ENCODE measurements around the gene TM4SF4.

The TM4SF4 gene

GRCh38 chr3:149490260-149490971 lies 15.9 kb downstream of the TM4SF4 start:
- Histone ChIP-seq H3K4me1 (ENCODE audit: low read depth, poor library complexity, severe bottlenecking) (no peaks in the 10 kb centered on the region), H3K36me3 (ENCODE audit: insufficient read depth) (no peaks in the 10 kb centered on the region), H3K9ac (no peak overlapping the region), H2AFZ (ENCODE audit: low read depth) (no peak overlapping the region), H4K20me1 (ENCODE audit: insufficient read depth) (no peaks in the 10 kb centered on the region), H3K27me3 (ENCODE audit: insufficient read depth, low read depth) (no peaks in the 10 kb centered on the region), H3K27ac (no peak overlapping the region), H3K79me2 (ENCODE audit: insufficient read depth, low read depth) (no peaks in the 10 kb centered on the region), H3K4me2 (no peak overlapping the region), H3K4me3 (IDR thresholded peaks at IDR 0.05; ENCODE audit: insufficient read depth, low read depth, low read length) (no peak overlapping the region)
- TF ChIP-seq CTCF (conservative IDR thresholded peaks at IDR 0.05; ENCODE audit: low read depth, low read length), result no peak

GRCh38 chr3:149493315-149494021 lies 19.0 kb downstream of the TM4SF4 start:
- H2AFZ ChIP-seq (ENCODE audit: low read depth), result no peak overlapping the region
- no peaks in the 10 kb centered on the region for H3K4me1 ChIP-seq (ENCODE audit: low read depth, poor library complexity, severe bottlenecking)
- H3K9ac ChIP-seq, result no peak overlapping the region
- H3K4me2 ChIP-seq, result no peak overlapping the region
- no peaks in the 10 kb centered on the region for H3K79me2 ChIP-seq (ENCODE audit: insufficient read depth, low read depth)
- H4K20me1 ChIP-seq (ENCODE audit: insufficient read depth), result no peaks in the 10 kb centered on the region
- H3K4me3 ChIP-seq (IDR thresholded peaks at IDR 0.05; ENCODE audit: insufficient read depth, low read depth, low read length), result no peak overlapping the region
- H3K36me3 ChIP-seq (ENCODE audit: insufficient read depth), result no peaks in the 10 kb centered on the region
- no peak for TF ChIP-seq CTCF (conservative IDR thresholded peaks at IDR 0.05; ENCODE audit: low read depth, low read length)
- H3K27ac ChIP-seq, result no peak overlapping the region
- H3K27me3 ChIP-seq (ENCODE audit: insufficient read depth, low read depth), result no peaks in the 10 kb centered on the region

- no peak overlapping the region for H2AFZ ChIP-seq (ENCODE audit: low read depth)
- TF ChIP-seq CTCF (conservative IDR thresholded peaks at IDR 0.05; ENCODE audit: low read depth, low read length), result peak; percentile 73
- H3K4me2 ChIP-seq, result no peak overlapping the region
- no peaks in the 10 kb centered on the region for H3K4me1 ChIP-seq (ENCODE audit: low read depth, poor library complexity, severe bottlenecking)
- H3K4me3 ChIP-seq (IDR thresholded peaks at IDR 0.05; ENCODE audit: insufficient read depth, low read depth, low read length), result no peak overlapping the region
- H4K20me1 ChIP-seq (ENCODE audit: insufficient read depth), result no peaks in the 10 kb centered on the region
- no peaks in the 10 kb centered on the region for H3K79me2 ChIP-seq (ENCODE audit: insufficient read depth, low read depth)
- no peak overlapping the region for H3K9ac ChIP-seq
- H3K36me3 ChIP-seq (ENCODE audit: insufficient read depth), result no peaks in the 10 kb centered on the region
- no peak overlapping the region for H3K27ac ChIP-seq
- H3K27me3 ChIP-seq (ENCODE audit: insufficient read depth, low read depth), result no peaks in the 10 kb centered on the region
Observed at GRCh38 chr3:149494022-149494758, 19.7 kb downstream of the TM4SF4 start.

GRCh38 chr3:149494759-149495580 lies 20.5 kb downstream of the TM4SF4 start:
- Histone ChIP-seq H3K4me1 (ENCODE audit: low read depth, poor library complexity, severe bottlenecking) (no peaks in the 10 kb centered on the region), H4K20me1 (ENCODE audit: insufficient read depth) (no peaks in the 10 kb centered on the region), H3K27ac (no peak overlapping the region), H3K27me3 (ENCODE audit: insufficient read depth, low read depth) (no peaks in the 10 kb centered on the region), H3K79me2 (ENCODE audit: insufficient read depth, low read depth) (no peaks in the 10 kb centered on the region), H3K4me3 (IDR thresholded peaks at IDR 0.05; ENCODE audit: insufficient read depth, low read depth, low read length) (no peak overlapping the region), H2AFZ (ENCODE audit: low read depth) (no peak overlapping the region), H3K36me3 (ENCODE audit: insufficient read depth) (no peaks in the 10 kb centered on the region), H3K9ac (no peak overlapping the region), H3K4me2 (no peak overlapping the region)
- TF ChIP-seq CTCF (conservative IDR thresholded peaks at IDR 0.05; ENCODE audit: low read depth, low read length), result no peak

Measured in KMS-11 (cell line).